H1 (cell line): ENCODE measurements around the gene PUDP. TPM values are rescaled to one million over a fixed set of nuclear protein-coding genes. Genes with fewer than 3 reads are reported as not detected.

Source experiments
- CTCF ChIA-PET: fragments of 300-600 bp; sonication (Branson Sonifier 250); formaldehyde crosslinking; loops from one replicate; lab custom pipeline; 2021; ENCODE audit not compliant: partially characterized antibody; lab: Charles Lee
- POLR2A ChIA-PET: fragments of 300-600 bp; sonication (Branson Sonifier 250); formaldehyde crosslinking; loops from one replicate; lab custom pipeline; 2021; ENCODE audit warnings: inconsistent platforms; ENCODE audit not compliant: partially characterized antibody; lab: Charles Lee
- DNase-seq, 2 experiments: peaks; one replicate each; pipeline versions ENCODE4 v3.0.0 to v3.0.0-alpha.2; 2010 to 2022; ENCODE audit warnings: low spot score in 2 of 2, low read depth in 1 of 2, mixed read lengths in 1 of 2
- FAIRE-seq: peaks from 2 replicates; lab custom pipeline; 2011; peaks lifted over from hg19 to GRCh38; lab: Jason Lieb, UNC
- H2AFZ ChIP-seq: 2 replicates; pipeline ENCODE4 v1.8.1; 2012; ENCODE audit warnings: low read length, inconsistent platforms
- H2AK5ac ChIP-seq: 2 replicates; pipeline ENCODE4 v1.6.1; 2013; ENCODE audit warnings: low read depth, low read length
- H2BK120ac ChIP-seq: replicated peaks from 2 replicates; pipeline ENCODE3; 2013; ENCODE audit warnings: low read depth, low read length, inconsistent platforms
- H2BK12ac ChIP-seq: 2 replicates; pipeline ENCODE4 v1.6.1; 2013; ENCODE audit warnings: low read depth, low read length
- H2BK15ac ChIP-seq: 2 replicates; pipeline ENCODE4 v1.6.1; 2013; ENCODE audit warnings: low read length
- H2BK20ac ChIP-seq: 2 replicates; pipeline ENCODE4 v1.6.1; 2013; ENCODE audit warnings: low read length
- H2BK5ac ChIP-seq: 2 replicates; pipeline ENCODE4 v1.6.1; 2013; ENCODE audit warnings: low read depth, low read length
- H3K14ac ChIP-seq: 2 replicates; pipeline ENCODE4 v1.6.1; 2013; ENCODE audit warnings: inconsistent platforms; ENCODE audit not compliant: insufficient read length
- H3K18ac ChIP-seq: 2 replicates; pipeline ENCODE4 v1.6.1; 2013; ENCODE audit warnings: low read length; ENCODE audit errors: extremely low read depth
- H3K23ac ChIP-seq: 2 replicates; pipeline ENCODE4 v1.6.1; 2013; ENCODE audit warnings: inconsistent platforms; ENCODE audit not compliant: insufficient read length
- H3K23me2 ChIP-seq: 2 replicates; pipeline ENCODE4 v1.6.1; 2013; ENCODE audit warnings: low read depth, low read length
- H3K27ac ChIP-seq: 2 replicates; pipeline ENCODE4 v1.6.1; 2011; ENCODE audit warnings: low read depth, low read length, inconsistent platforms
- H3K27me3 ChIP-seq, 4 experiments: replicated peaks in 1 of 4; 1 replicate in 1 of 4; 2 replicates in 3 of 4; pipeline versions ENCODE4 v1.6.1 to v1.8.1; 2011 to 2013; ENCODE audit warnings: low read length in 3 of 4, mild to moderate bottlenecking in 3 of 4, inconsistent platforms in 2 of 4, mixed read lengths in 2 of 4, moderate library complexity in 1 of 4; ENCODE audit not compliant: control insufficient read depth in 3 of 4, insufficient read depth in 3 of 4; ENCODE audit errors: extremely low read depth in 1 of 4
- H3K36me3 ChIP-seq, 4 experiments: 2 replicates each; pipeline versions ENCODE4 v1.6.1 to v1.8.1; 2011 to 2013; ENCODE audit warnings: mild to moderate bottlenecking in 4 of 4, low read length in 3 of 4, moderate library complexity in 2 of 4, control low read depth in 1 of 4, inconsistent platforms in 1 of 4; ENCODE audit not compliant: insufficient read depth in 4 of 4, control insufficient read depth in 2 of 4
- H3K4ac ChIP-seq: replicated peaks from 2 replicates; pipeline ENCODE3; 2013; ENCODE audit warnings: low read length, low read depth, mixed read lengths, inconsistent platforms; ENCODE audit not compliant: insufficient read length
- H3K4me1 ChIP-seq, 4 experiments: replicated peaks in 1 of 4; 1 replicate in 1 of 4; 2 replicates in 3 of 4; pipeline versions ENCODE4 v1.6.1 to v1.8.1; 2011 to 2013; ENCODE audit warnings: low read length in 3 of 4, inconsistent platforms in 2 of 4, mixed read lengths in 1 of 4; ENCODE audit not compliant: insufficient read depth in 4 of 4, control insufficient read depth in 3 of 4
- H3K4me2 ChIP-seq, 2 experiments: 2 replicates each; pipeline versions ENCODE4 v1.6.1 to v1.8.1; 2011 to 2013; ENCODE audit warnings: low read depth in 2 of 2, low read length in 2 of 2, control low read depth in 1 of 2, inconsistent platforms in 1 of 2, mild to moderate bottlenecking in 1 of 2; ENCODE audit not compliant: insufficient read depth in 1 of 2
- H3K4me3 ChIP-seq, 4 experiments: fragments of 200-600, 300-600 bp in 1 of 4; sonication (generic), shearing (Covaris generic), sonication (Bioruptor Twin) in 1 of 4; 2 replicates each; pipeline versions ENCODE4 v1.5.1 to v1.8.1; 2011 to 2016; ENCODE audit warnings: low read length in 4 of 4, low read depth in 3 of 4, control low read depth in 2 of 4, inconsistent platforms in 2 of 4, mild to moderate bottlenecking in 2 of 4, mixed read lengths in 1 of 4, moderate library complexity in 1 of 4; ENCODE audit not compliant: insufficient read depth in 2 of 4; ENCODE audit errors: extremely low read depth in 1 of 4
- H3K56ac ChIP-seq: replicated peaks from 2 replicates; pipeline ENCODE3; 2013; ENCODE audit warnings: low read depth, mild to moderate bottlenecking, mixed read lengths, low read length, inconsistent platforms; ENCODE audit not compliant: insufficient read length
- H3K79me1 ChIP-seq: 2 replicates; pipeline ENCODE4 v1.6.1; 2013; ENCODE audit warnings: low read depth, low read length, control low read depth
- H3K79me2 ChIP-seq, 2 experiments: 2 replicates each; pipeline versions ENCODE4 v1.6.1 to v1.8.1; 2012 to 2013; ENCODE audit warnings: low read length in 2 of 2, mild to moderate bottlenecking in 2 of 2, inconsistent platforms in 1 of 2; ENCODE audit not compliant: insufficient read depth in 2 of 2, control insufficient read depth in 1 of 2
- H3K9ac ChIP-seq, 4 experiments: replicated peaks in 1 of 4; 1 replicate in 1 of 4; 2 replicates in 3 of 4; pipeline versions ENCODE4 v1.6.1 to v1.8.1; 2011 to 2013; ENCODE audit warnings: low read depth in 3 of 4, low read length in 3 of 4, control low read depth in 2 of 4, mild to moderate bottlenecking in 2 of 4, moderate library complexity in 2 of 4, inconsistent platforms in 1 of 4; ENCODE audit errors: extremely low read depth in 1 of 4
- H3K9me3 ChIP-seq, 2 experiments: 2 replicates each; pipeline versions ENCODE4 v1.6.1 to v1.8.1; 2012 to 2013; ENCODE audit warnings: mild to moderate bottlenecking in 2 of 2, moderate library complexity in 2 of 2, control low read depth in 1 of 2, inconsistent platforms in 1 of 2, low read depth in 1 of 2, low read length in 1 of 2, mixed read lengths in 1 of 2; ENCODE audit not compliant: insufficient read depth in 2 of 2
- H4K20me1 ChIP-seq, 2 experiments: replicated peaks in 1 of 2; 2 replicates each; pipeline versions ENCODE3 to v1.8.1; 2011 to 2013; ENCODE audit warnings: inconsistent platforms in 2 of 2, low read length in 2 of 2, mild to moderate bottlenecking in 1 of 2; ENCODE audit not compliant: insufficient read depth in 2 of 2, control insufficient read depth in 1 of 2
- H4K5ac ChIP-seq: 2 replicates; pipeline ENCODE4 v1.6.1; 2013; ENCODE audit warnings: low read length, low read depth, mixed read lengths, inconsistent platforms; ENCODE audit not compliant: insufficient read length
- H4K8ac ChIP-seq: 2 replicates; pipeline ENCODE4 v1.8.0; 2013; ENCODE audit warnings: mild to moderate bottlenecking, moderate library complexity, low read length, inconsistent platforms; ENCODE audit not compliant: insufficient read depth; ENCODE audit errors: extremely low read depth
- H4K91ac ChIP-seq: replicated peaks from 2 replicates; pipeline ENCODE3; 2013; ENCODE audit warnings: low read length, mixed read lengths, inconsistent platforms; ENCODE audit not compliant: insufficient read length
- CBX5 ChIP-seq: fragments of 300-800, 300-1000 bp; sonication (generic); IDR thresholded peaks from 2 replicates; pipeline ENCODE4 v1.7.1; 2016; ENCODE audit warnings: antibody characterized with exemption, low read length, low read depth
- CBX8 ChIP-seq: fragments of 300-800, 300-1000 bp; sonication (generic); IDR thresholded peaks from 2 replicates; pipeline ENCODE4 v1.7.1; 2016; ENCODE audit warnings: low read depth, low read length, borderline replicate concordance
- CEBPB ChIP-seq: IDR thresholded peaks from 2 replicates; pipeline ENCODE4 v1.6.1; 2012; ENCODE audit warnings: low read depth, low read length
- CHD1 ChIP-seq: IDR thresholded peaks from 2 replicates; pipeline ENCODE4 v1.6.1; 2012; ENCODE audit warnings: low read depth, low read length, improper control_type of control experiment
- CTBP2 ChIP-seq: IDR thresholded peaks from 2 replicates; pipeline ENCODE4 v1.7.0; 2011; ENCODE audit warnings: borderline replicate concordance, mild to moderate bottlenecking, moderate library complexity, mixed read lengths, low read length; ENCODE audit not compliant: insufficient read depth, insufficient read length
- GTF2F1 ChIP-seq: IDR thresholded peaks from 2 replicates; pipeline ENCODE4 v1.6.1; 2012; ENCODE audit warnings: low read depth, low read length, improper control_type of control experiment, borderline replicate concordance
- JUN ChIP-seq: IDR thresholded peaks from 2 replicates; pipeline ENCODE4 v1.6.1; 2011; ENCODE audit warnings: low read depth, mild to moderate bottlenecking, improper control_type of control experiment, low read length
- MAFK ChIP-seq: IDR thresholded peaks from 2 replicates; pipeline ENCODE4 v1.6.1; 2012; ENCODE audit warnings: low read depth, mild to moderate bottlenecking, improper control_type of control experiment, low read length
- NANOG ChIP-seq: IDR thresholded peaks from 2 replicates; pipeline ENCODE4 v1.6.1; 2011; ENCODE audit warnings: low read length, low read depth, mild to moderate bottlenecking, inconsistent platforms; ENCODE audit not compliant: insufficient read depth, poor library complexity, severe bottlenecking
- SUZ12 ChIP-seq: fragments of 200-600 bp; sonication (generic); IDR thresholded peaks from 2 replicates; pipeline ENCODE4 v1.6.1; 2012; ENCODE audit warnings: mild to moderate bottlenecking, inconsistent platforms, low read length, moderate library complexity, mixed read lengths
- YY1 ChIP-seq: IDR thresholded peaks from 2 replicates; pipeline ENCODE4 v1.6.1; 2011; ENCODE audit warnings: low read depth, mild to moderate bottlenecking, low read length
- WGBS, 2 experiments: shearing (Covaris generic) in 1 of 2; methylation state at CpG; one replicate each; pipeline versions ENCODE4 v1.1.6 to v1.1.7; 2013 to 2015; ENCODE audit warnings: low lambda C conversion rate in 2 of 2, mixed read lengths in 2 of 2, inconsistent platforms in 1 of 2, low coverage in 1 of 2, missing lambda C conversion rate in 1 of 2; ENCODE audit not compliant: insufficient replicate concordance in 2 of 2, insufficient coverage in 1 of 2, insufficient read length in 1 of 2; ENCODE audit errors: extremely low coverage in 1 of 2, missing lambda C conversion rate in 1 of 2; 5-methylcytosine and 5-hydroxymethylcytosine counted together
- polyA plus RNA-seq, 7 experiments: library from polyadenylated mRNA; depleted of rRNA in 3 of 7; stranded (reverse) in 5 of 7; unstranded in 2 of 7; fragments of >200 nt in 5 of 7; fragments of 200-250 nt in 2 of 7; gene quantifications; 1 replicate in 5 of 7; 2 replicates in 1 of 7; 4 replicates in 1 of 7; pipeline versions ENCODE4 v1.2.1 to v1.2.3, GENCODE V29; 2011 to 2013; ENCODE audit warnings: missing spikeins in 2 of 7, mixed read lengths in 2 of 7
- total RNA-seq: library from RNA; stranded (reverse); fragmentation: NEBNext Ultra II Directional; extraction: Animal tissue kit (Norgen Biotek cat#: 25700); gene quantifications from 2 replicates; pipeline ENCODE4 v1.2.1, GENCODE V29; 2021
- TF ChIP-seq, protein P1 (sequence below): IDR thresholded peaks from 2 replicates; pipeline ENCODE4 v1.6.1; 2012; ENCODE audit warnings: inconsistent platforms

PUDP gene
- total and polyA plus RNA-seq, 2 of the 8 experiments (the other 6 are each of a cell fraction or from before 2014, with no cell fraction given): 27.2 to 30.2 TPM

DNA sequence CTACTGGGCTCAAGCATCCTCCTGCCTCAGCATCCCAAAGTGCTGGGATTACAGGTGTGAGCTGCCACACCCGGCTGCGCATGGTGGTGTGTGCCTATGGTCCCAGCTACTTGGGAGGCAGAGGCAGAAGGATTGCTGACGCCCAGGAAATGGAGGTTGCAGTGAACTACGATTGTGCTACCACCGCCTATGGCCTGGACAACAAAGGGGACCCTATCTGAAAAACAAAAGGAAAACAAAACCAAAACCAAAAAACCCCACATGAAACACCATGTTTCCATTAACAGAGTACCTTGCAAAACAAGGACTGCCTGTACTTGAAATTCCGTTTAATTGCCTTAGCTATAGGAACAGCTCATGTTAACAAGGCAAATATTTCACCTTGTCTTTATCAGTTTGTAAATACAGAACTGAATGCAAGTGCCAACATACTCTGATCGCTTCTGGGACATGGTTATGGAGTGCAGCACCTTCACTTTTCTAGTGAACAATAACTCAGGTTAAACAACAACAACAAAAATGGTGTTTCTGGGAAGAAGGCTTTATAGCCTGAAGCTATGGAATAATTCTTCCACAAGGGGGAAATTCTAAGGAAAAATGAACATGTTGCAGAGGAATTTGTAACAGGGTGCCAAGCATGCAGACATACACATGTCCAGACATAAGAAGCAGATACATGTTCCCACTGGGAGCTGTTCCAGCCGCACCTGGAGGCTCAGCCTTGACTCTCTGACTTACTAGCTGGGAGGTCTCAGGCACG is 73.6 kb downstream of the PUDP start:
- Histone ChIP-seq H2BK15ac (no peak overlapping the region), H3K4me1 (no peaks in the 10 kb centered on the region), H3K4me3 (no peak overlapping the region), H3K9ac (no peak overlapping the region), H2BK12ac (no peak overlapping the region), H3K9me3 (no peaks in the 10 kb centered on the region), H3K27me3 (no peaks in the 10 kb centered on the region), H3K56ac (no peak overlapping the region), H2BK20ac (no peak overlapping the region), H3K79me2 (no peaks in the 10 kb centered on the region), H2BK120ac (no peak overlapping the region), H4K91ac (no peak overlapping the region), H2BK5ac (no peak overlapping the region), H2AFZ (no peak overlapping the region), H3K4me2 (no peak overlapping the region), H4K8ac (no peak overlapping the region), H3K79me1 (no peaks in the 10 kb centered on the region), H3K23ac (no peak overlapping the region), H3K4ac (no peak overlapping the region), H3K36me3 (no peaks in the 10 kb centered on the region), H4K5ac (no peak overlapping the region), H3K18ac (no peak overlapping the region), H4K20me1 (no peaks in the 10 kb centered on the region), H2AK5ac (no peak overlapping the region), H3K23me2 (no peaks in the 10 kb centered on the region), H3K14ac (no peak overlapping the region), H3K27ac (no peak overlapping the region)
- FAIRE-seq: no peak
- 95% methylated on average over 9 of the region's 9 CpGs; no CpG with 5 or more reads in 1 of the 2 experiments for WGBS, 2 experiments
- DNase-seq: no peak
- ChIA-PET CTCF (interaction anchor here (0.6 to 1.6 kb wide), 5 partner anchors 10 to 1138 kb away, joined by 3 to 8 read pairs (median 4); no protein-coding TSS in a partner anchor), POLR2A (no interaction called here)
- TF ChIP-seq, protein P1, sequence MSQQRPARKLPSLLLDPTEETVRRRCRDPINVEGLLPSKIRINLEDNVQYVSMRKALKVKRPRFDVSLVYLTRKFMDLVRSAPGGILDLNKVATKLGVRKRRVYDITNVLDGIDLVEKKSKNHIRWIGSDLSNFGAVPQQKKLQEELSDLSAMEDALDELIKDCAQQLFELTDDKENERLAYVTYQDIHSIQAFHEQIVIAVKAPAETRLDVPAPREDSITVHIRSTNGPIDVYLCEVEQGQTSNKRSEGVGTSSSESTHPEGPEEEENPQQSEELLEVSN: no peak
- TF ChIP-seq JUN: no peak
- TF ChIP-seq CBX5: no peak
- no peak for TF ChIP-seq CEBPB
- no peak for TF ChIP-seq GTF2F1
- no peak for TF ChIP-seq MAFK
- TF ChIP-seq CTBP2: no peak
- no peak for TF ChIP-seq NANOG
- no peak for TF ChIP-seq CBX8
- no peak for TF ChIP-seq SUZ12
- TF ChIP-seq CHD1: no peak
- no peak for TF ChIP-seq YY1
